ENCODE results near the gene PPP2R5C. TPM values are rescaled to one million over a fixed set of nuclear protein-coding genes. Genes with fewer than 3 reads are reported as not detected.
"Not testable (repeated sequence)": the region's sequence is repeated elsewhere in the genome, so short reads cannot be mapped to it uniquely, and the experiment has no call there.

The PPP2R5C gene
- total and polyA plus RNA-seq, 7 donors = 90.2 to 175 (median 131) TPM

- TF ChIP-seq POLR2AphosphoS5 (IDR thresholded peaks at IDR 0.05) (no peak), EP300 (IDR thresholded peaks at IDR 0.05) (no peak), CTCF (IDR thresholded peaks at IDR 0.05) (no peak), POLR2A (IDR thresholded peaks at IDR 0.05) (no peak)
- 78 to 93% methylated on average over 9 of the region's 9 CpGs for WGBS, 2 donors
- Histone ChIP-seq H3K27me3 (no peaks in the 10 kb centered on the region), H3K4me3 (no peak overlapping the region), H3K36me3 (peaks cover 0 to 7% (median 0%) of the 10 kb centered on the region in 4 donors), H3K9me3 (no peaks in the 10 kb centered on the region), H3K27ac (no peak overlapping the region), H3K4me1 (peaks cover 0 to 65% (median 51%) of the 10 kb centered on the region in 4 donors)
- intact Hi-C loops (cut with DNase I) = loop anchor here (10.0 kb wide), 1 partner anchor 345 kb away; the partner anchor contains the start of gene ZNF839
- no peak for DNase-seq
Measured at GRCh38 chr14:101969481-101969880, 208.0 kb downstream of the PPP2R5C start.

- intact Hi-C loops (cut with DNase I) = no loop called here
- no peaks in the 10 kb centered on the region for H3K27me3 ChIP-seq
- TF ChIP-seq EP300 (IDR thresholded peaks at IDR 0.05) = no peak
- no peak for TF ChIP-seq POLR2AphosphoS5 (IDR thresholded peaks at IDR 0.05)
- TF ChIP-seq CTCF (IDR thresholded peaks at IDR 0.05) = no peak
- no peak for TF ChIP-seq POLR2A (IDR thresholded peaks at IDR 0.05)
- peak overlapping the region in 3 of 4 donors; percentile 72 to 82 (median 78) for H3K27ac ChIP-seq
- H3K9me3 ChIP-seq = no peaks in the 10 kb centered on the region
- no peak overlapping the region for H3K4me3 ChIP-seq
- peaks cover 0 to 69% (median 51%) of the 10 kb centered on the region in 4 donors for H3K4me1 ChIP-seq
- no peak for DNase-seq
- peaks cover 0 to 12% (median under 1%) of the 10 kb centered on the region in 4 donors for H3K36me3 ChIP-seq
- WGBS, 2 donors = 86 to 88% methylated on average over 11 of the region's 11 CpGs
Measured at GRCh38 chr14:101970830-101971400, 209.4 kb downstream of the PPP2R5C start.

GRCh38 chr14:101971458-101971857, 209.9 kb downstream of the PPP2R5C start:
- DNase-seq; H3K27me3 ChIP-seq; H3K4me3 ChIP-seq; intact Hi-C loops (cut with DNase I); H3K9me3 ChIP-seq: not testable (repeated sequence)
- Histone ChIP-seq H3K27ac (peak overlapping the region; percentile 62 to 82 (median 75)), H3K36me3 (peaks cover 0 to 18% (median 3%) of the 10 kb centered on the region in 4 donors), H3K4me1 (peaks cover 0 to 63% (median 46%) of the 10 kb centered on the region in 4 donors)
- 86 to 93% methylated on average over 2 of the region's 2 CpGs for WGBS, 2 donors

- Histone ChIP-seq H3K9me3 (no peaks in the 10 kb centered on the region), H3K27ac (peak overlapping the region; percentile 62 to 82 (median 75)), H3K27me3 (no peaks in the 10 kb centered on the region), H3K36me3 (peaks cover 0 to 26% (median 4%) of the 10 kb centered on the region in 4 donors), H3K4me1 (peaks cover 0 to 55% (median 41%) of the 10 kb centered on the region in 4 donors), H3K4me3 (peak overlapping the region in 1 of 4 donors; percentile 13)
- TF ChIP-seq POLR2AphosphoS5 (IDR thresholded peaks at IDR 0.05) (peak; percentile 30 to 90 (median 52)), POLR2A (IDR thresholded peaks at IDR 0.05) (no peak), CTCF (IDR thresholded peaks at IDR 0.05) (no peak), EP300 (IDR thresholded peaks at IDR 0.05) (peak in 1 of 4 donors; percentile 50)
- intact Hi-C loops (cut with DNase I) = no loop called here
- whole genome bisulfite sequencing, 2 donors = 14 to 49% methylated on average over 10 of the region's 10 CpGs
- DNase-seq = peak; percentile 95
Measured at GRCh38 chr14:101972126-101972866, 210.8 kb downstream of the PPP2R5C start.

- peaks cover 0 to 45% (median 39%) of the 10 kb centered on the region in 4 donors for H3K4me1 ChIP-seq
Measured at GRCh38 chr14:101973356-101973755, 211.8 kb downstream of the PPP2R5C start.

More at GRCh38 chr14:101973356-101973755, 211.8 kb downstream of the PPP2R5C start:
- Histone ChIP-seq H3K27me3 (no peaks in the 10 kb centered on the region), H3K36me3 (peaks cover 0 to 37% (median 8%) of the 10 kb centered on the region in 4 donors), H3K9me3 (no peaks in the 10 kb centered on the region), H3K4me3 (no peak overlapping the region), H3K27ac (peak overlapping the region; percentile 62 to 82 (median 75))
- no peak for TF ChIP-seq POLR2A (IDR thresholded peaks at IDR 0.05)
- WGBS, 2 donors = 93 to 94% methylated on average over 7 of the region's 7 CpGs
- intact Hi-C loops (cut with DNase I) = no loop called here
- no peak for DNase-seq
